ENCODE measurements around the gene OXSM. TPM values are rescaled to one million over a fixed set of nuclear protein-coding genes. Genes with fewer than 3 reads are reported as not detected.

Gene OXSM
- total RNA-seq, 1 donor from 2014 or later: 1.6 TPM

GRCh38 chr3:25768851-25769250, 21.0 kb upstream of the OXSM start:
- Histone ChIP-seq H2AFZ (replicated peaks) (no peak overlapping the region), H3K36me3 (peaks cover 19% of the 10 kb centered on the region), H3K4me2 (no peak overlapping the region), H3K4me1 (no peaks in the 10 kb centered on the region), H3K4me3 (no peak overlapping the region), H3K9ac (no peak overlapping the region), H3K27me3 (no peaks in the 10 kb centered on the region), H4K20me1 (ENCODE audit: low read depth) (no peaks in the 10 kb centered on the region), H3K27ac (no peak overlapping the region), H3F3A (ENCODE audit: low read depth) (no peaks in the 10 kb centered on the region), H3K79me2 (ENCODE audit: low read depth) (no peaks in the 10 kb centered on the region), H3K9me3 (ENCODE audit: low read depth) (peaks cover 8% of the 10 kb centered on the region)
- DNase-seq (ENCODE audit: low spot score): no peak
- Mint-ChIP-seq H3K27me3 (ENCODE audit: insufficient read depth, low read depth) (peaks cover 1% of the 10 kb centered on the region), H3K9me3 (peaks cover 43% of the 10 kb centered on the region), H3K27ac (no peak overlapping the region), H3K4me3 (no peak overlapping the region), H3K36me3 (peaks cover 44% of the 10 kb centered on the region), H3K4me1 (no peaks in the 10 kb centered on the region)
- TF ChIP-seq EZH2phosphoT487 (IDR thresholded peaks at IDR 0.05) (no peak), CTCF (IDR thresholded peaks at IDR 0.05) (no peak), EZH2 (IDR thresholded peaks at IDR 0.05) (no peak)

GRCh38 chr3:25775936-25776335, 14.0 kb upstream of the OXSM start:
- Histone ChIP-seq H3K27ac (no peak overlapping the region), H3K4me3 (no peak overlapping the region), H3K27me3 (no peaks in the 10 kb centered on the region), H3K4me2 (no peak overlapping the region), H3F3A (ENCODE audit: low read depth) (no peaks in the 10 kb centered on the region), H3K9ac (no peak overlapping the region), H3K36me3 (peaks cover 13% of the 10 kb centered on the region), H3K79me2 (ENCODE audit: low read depth) (peaks cover 20% of the 10 kb centered on the region), H3K9me3 (ENCODE audit: low read depth) (peaks cover 6% of the 10 kb centered on the region), H4K20me1 (ENCODE audit: low read depth) (no peaks in the 10 kb centered on the region), H2AFZ (replicated peaks) (no peak overlapping the region), H3K4me1 (no peaks in the 10 kb centered on the region)
- no peak for TF ChIP-seq EZH2phosphoT487 (IDR thresholded peaks at IDR 0.05)
- TF ChIP-seq CTCF (IDR thresholded peaks at IDR 0.05): no peak
- no peak for TF ChIP-seq EZH2 (IDR thresholded peaks at IDR 0.05)
- H3K4me1 Mint-ChIP-seq: no peaks in the 10 kb centered on the region
- DNase-seq (ENCODE audit: low spot score): no peak
- H3K4me3 Mint-ChIP-seq: no peak overlapping the region
- H3K27me3 Mint-ChIP-seq (ENCODE audit: insufficient read depth, low read depth): peaks cover 6% of the 10 kb centered on the region
- peaks cover 44% of the 10 kb centered on the region for H3K9me3 Mint-ChIP-seq
- H3K27ac Mint-ChIP-seq: no peak overlapping the region
- peaks cover 62% of the 10 kb centered on the region for H3K36me3 Mint-ChIP-seq

- Histone ChIP-seq H3K4me3 (no peak overlapping the region), H2AFZ (replicated peaks) (no peak overlapping the region), H3K4me2 (no peak overlapping the region), H3K27ac (no peak overlapping the region), H3K4me1 (peaks cover 10% of the 10 kb centered on the region), H3K9ac (no peak overlapping the region), H3K27me3 (peaks cover 7% of the 10 kb centered on the region), H4K20me1 (ENCODE audit: low read depth) (no peaks in the 10 kb centered on the region), H3F3A (ENCODE audit: low read depth) (no peaks in the 10 kb centered on the region), H3K36me3 (no peaks in the 10 kb centered on the region), H3K79me2 (ENCODE audit: low read depth) (peaks cover 39% of the 10 kb centered on the region), H3K9me3 (ENCODE audit: low read depth) (no peaks in the 10 kb centered on the region)
- no peak for DNase-seq (ENCODE audit: low spot score)
- Mint-ChIP-seq H3K4me3 (no peak overlapping the region), H3K4me1 (peaks cover 22% of the 10 kb centered on the region), H3K36me3 (peaks cover 26% of the 10 kb centered on the region), H3K27ac (no peak overlapping the region), H3K9me3 (peaks cover 7% of the 10 kb centered on the region), H3K27me3 (ENCODE audit: insufficient read depth, low read depth) (peaks cover 2% of the 10 kb centered on the region)
- TF ChIP-seq EZH2phosphoT487 (IDR thresholded peaks at IDR 0.05) (no peak), CTCF (IDR thresholded peaks at IDR 0.05) (no peak), EZH2 (IDR thresholded peaks at IDR 0.05) (no peak)
These were observed 9.3 kb upstream of the OXSM start for GRCh38 chr3:25780618-25781017.
